Activated naive CD8-positive, alpha-beta T cell treated with anti-CD3 and anti-CD28 coated beads, Interleukin-2, amount 10 ng/mL, durations not matched to agents 7 days and 5 days (primary cell): ENCODE data around the gene ZNF304. TPM values are rescaled to one million over a fixed set of nuclear protein-coding genes. Genes with fewer than 3 reads are reported as not detected.

Experiments
- ATAC-seq: fragments of 150-1000 bp; cut with Tn5 transposase; one replicate; pipeline ENCODE4 v1.10.0; 2021; ENCODE audit warnings: low read depth, moderate library complexity
- POLR2A ChIA-PET: fragments of 350-600 bp; sonication (Branson Sonifier 250); formaldehyde crosslinking; loops from one replicate; lab custom pipeline; 2021; ENCODE audit warnings: antibody characterized with exemption; lab: Charles Lee
- DNase-seq: peaks from one replicate; pipeline ENCODE4 v3.0.0; 2021
- H3K27ac Mint-ChIP-seq: one replicate; pipeline ENCODE4 v1.8.0; 2022; ENCODE audit warnings: mild to moderate bottlenecking, mixed read lengths
- H3K27me3 Mint-ChIP-seq: one replicate; pipeline ENCODE4 v1.8.0; 2022; ENCODE audit warnings: mild to moderate bottlenecking, moderate library complexity, mixed read lengths
- H3K36me3 Mint-ChIP-seq: one replicate; pipeline ENCODE4 v1.8.0; 2021; ENCODE audit warnings: mild to moderate bottlenecking, mixed read lengths
- H3K4me1 Mint-ChIP-seq: one replicate; pipeline ENCODE4 v1.8.0; 2021; ENCODE audit warnings: mixed read lengths
- H3K4me3 Mint-ChIP-seq: one replicate; pipeline ENCODE4 v1.8.0; 2022; ENCODE audit warnings: mild to moderate bottlenecking, moderate library complexity, mixed read lengths
- H3K9me3 Mint-ChIP-seq: one replicate; pipeline ENCODE4 v1.8.0; 2021; ENCODE audit warnings: mixed read lengths
- total RNA-seq, 2 experiments: library from RNA; stranded (reverse); gene quantifications; one replicate each; pipeline ENCODE4 v1.2.3, GENCODE V29; 2021

The ZNF304 gene
- total RNA-seq = 10 to 100 TPM; 15.3 to 15.4 TPM

DNA sequence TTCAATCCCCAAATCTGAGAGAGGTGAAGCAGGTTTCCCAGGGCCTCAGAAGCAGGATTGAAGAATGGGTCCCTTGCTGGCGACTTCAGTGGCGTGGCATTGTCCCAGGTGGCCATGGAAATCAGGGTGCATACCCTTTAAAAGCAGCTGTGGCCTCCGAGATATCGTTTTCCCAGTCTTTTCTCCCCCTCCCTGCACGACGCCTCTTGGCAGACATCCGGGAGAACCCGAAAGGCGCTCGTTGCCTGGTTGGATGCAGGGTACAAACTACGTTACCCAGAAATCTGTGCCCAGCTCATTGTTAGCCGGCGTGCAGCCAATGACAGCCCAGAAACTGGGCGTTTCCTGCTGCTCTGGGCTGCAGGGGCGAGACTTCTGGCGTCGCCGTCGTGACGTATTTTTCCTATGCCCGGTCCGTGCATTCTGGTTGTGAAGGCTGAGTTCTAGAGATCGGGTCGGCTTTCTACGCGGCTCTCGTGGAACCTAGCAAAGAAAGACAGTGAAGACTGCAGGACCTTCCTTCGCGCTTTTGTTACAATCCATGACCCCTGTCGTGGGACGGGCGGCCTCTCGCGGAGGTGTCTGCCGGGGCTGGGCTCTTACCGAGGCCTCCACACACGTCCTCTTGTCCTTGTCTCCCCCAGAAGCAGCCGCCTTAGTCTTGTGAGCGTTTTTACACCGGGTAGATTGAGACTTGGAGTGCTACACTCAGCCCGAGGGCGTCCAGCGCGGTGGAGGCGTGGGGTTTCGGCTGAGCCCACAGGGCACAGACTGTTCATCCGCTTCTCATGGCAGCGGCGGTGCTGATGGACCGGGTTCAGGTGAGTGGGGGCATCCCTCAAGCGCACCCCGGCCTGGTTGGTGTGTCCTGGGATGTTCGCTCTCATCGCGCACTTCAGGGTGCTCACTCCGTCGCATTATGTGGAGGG, at the start of gene ZNF304:
TSS of gene ZNF304 (plus strand) at position 395 of the 929 bp plus-strand sequence. CDS start at position 789, 394 bp downstream.
- Mint-ChIP-seq H3K36me3 (peaks cover 45% of the 10 kb centered on the region), H3K4me1 (peaks cover 29% of the 10 kb centered on the region), H3K27me3 (peaks cover 3% of the 10 kb centered on the region), H3K27ac (peak within 1 kb of the TSS; percentile 92), H3K9me3 (peaks cover 25% of the 10 kb centered on the region), H3K4me3 (peak within 1 kb of the TSS; percentile 94)
- peak; percentile 80 for DNase-seq
- peak; percentile 100 for ATAC-seq
- POLR2A ChIA-PET = interaction anchor here (0.5 to 1.8 kb wide), 8 partner anchors 12 to 111 kb away, joined by 3 to 6 read pairs (median 3); partner anchors contain the start of genes TRAPPC2B, ZNF547, ZNF548 and ZNF805

DNA sequence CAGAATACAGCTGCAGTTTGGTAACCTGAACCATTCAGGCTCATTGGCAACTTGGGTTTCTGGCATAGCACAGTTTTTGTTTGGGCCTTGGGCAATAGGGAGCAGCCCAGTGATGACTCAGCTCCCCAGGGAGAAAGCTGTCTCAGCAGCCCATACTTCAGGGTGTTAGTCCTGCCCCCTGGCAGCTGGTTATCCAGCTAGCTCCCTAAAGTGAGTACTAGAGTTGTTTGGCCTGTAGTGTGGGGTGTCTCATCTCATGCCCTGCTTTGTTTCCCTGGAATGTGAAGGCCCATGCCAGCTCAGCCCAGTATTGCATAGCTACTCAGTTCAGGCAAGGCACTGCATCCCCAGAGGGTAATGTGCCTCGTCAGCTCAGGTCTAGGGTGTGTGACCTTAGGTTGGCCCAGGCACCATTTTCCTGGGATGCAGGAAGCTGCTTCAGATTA, 49.0 kb upstream of the ZNF304 start:
- DNase-seq (no peak), ATAC-seq (no peak)
- Mint-ChIP-seq H3K27ac (no peak overlapping the region), H3K4me1 (no peaks in the 10 kb centered on the region), H3K4me3 (no peak overlapping the region), H3K9me3 (peaks cover 14% of the 10 kb centered on the region), H3K36me3 (peaks cover 74% of the 10 kb centered on the region), H3K27me3 (no peaks in the 10 kb centered on the region)
- POLR2A ChIA-PET = interaction anchor here (0.6 to 1.5 kb wide), 2 partner anchors 19 to 35 kb away, joined by 4 to 5 read pairs; no protein-coding TSS in a partner anchor

DNA sequence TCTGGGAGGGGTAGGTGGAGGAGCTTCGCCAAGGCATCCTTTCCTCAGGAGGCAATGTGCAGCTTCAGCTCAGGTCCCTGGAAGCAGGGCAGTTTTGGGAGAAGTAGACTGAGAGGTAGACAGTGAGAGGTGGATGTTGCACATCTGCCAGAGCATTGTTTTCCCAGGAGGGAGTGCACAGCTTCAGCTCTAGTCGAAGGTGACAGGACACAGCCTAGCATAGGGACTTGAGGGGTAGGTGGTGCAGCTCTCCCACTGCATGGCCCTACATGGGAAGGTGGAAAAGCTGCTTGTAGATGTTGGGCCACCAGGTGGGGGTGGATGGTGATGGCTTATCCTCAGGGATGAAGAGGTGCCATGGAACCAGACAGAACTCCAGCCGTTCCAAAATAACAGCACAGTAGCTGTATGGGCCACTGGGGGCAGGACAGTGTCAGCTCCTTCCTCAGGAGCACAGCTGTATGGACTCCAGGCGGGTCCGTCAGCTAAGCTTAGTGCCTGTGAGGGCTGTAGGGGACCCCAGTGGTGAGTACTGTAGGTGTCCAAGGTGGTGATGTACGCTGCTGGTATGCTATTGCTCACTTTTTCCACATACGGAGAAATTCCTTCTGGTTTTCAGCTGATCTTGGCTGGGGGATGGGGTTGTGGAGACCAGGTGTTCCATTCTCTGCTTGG, 48.2 kb upstream of the ZNF304 start:
- Mint-ChIP-seq H3K4me1 (no peaks in the 10 kb centered on the region), H3K27me3 (no peaks in the 10 kb centered on the region), H3K4me3 (no peak overlapping the region), H3K36me3 (peaks cover 67% of the 10 kb centered on the region), H3K9me3 (peaks cover 11% of the 10 kb centered on the region), H3K27ac (no peak overlapping the region)
- DNase-seq (no peak), ATAC-seq (no peak)
- POLR2A ChIA-PET = interaction anchor here (1.5 kb wide), 1 partner anchor 20 kb away, joined by 5 read pairs; no protein-coding TSS in a partner anchor

DNA sequence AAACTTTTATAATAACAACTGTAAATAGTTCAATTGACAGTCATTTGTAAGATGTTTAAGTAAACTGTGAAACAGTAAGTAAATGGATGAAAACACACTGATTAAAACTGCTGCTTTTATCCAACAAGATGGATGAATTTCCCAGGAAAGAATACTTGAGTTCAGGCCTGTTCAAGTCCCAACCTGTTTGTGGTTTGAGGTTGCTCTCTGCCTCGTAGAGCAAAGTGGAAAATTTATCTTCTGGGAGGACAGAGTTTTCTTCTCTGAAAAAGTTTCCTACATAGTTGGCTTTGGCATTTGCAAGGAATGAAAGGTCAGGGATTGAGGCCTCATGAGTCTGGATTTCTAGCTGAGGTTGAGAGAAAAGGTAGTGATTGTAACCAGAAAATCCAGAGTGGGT, 46.0 kb upstream of the ZNF304 start:
- Mint-ChIP-seq H3K4me1 (no peaks in the 10 kb centered on the region), H3K4me3 (no peak overlapping the region), H3K27me3 (no peaks in the 10 kb centered on the region), H3K27ac (no peak overlapping the region), H3K36me3 (peaks cover 49% of the 10 kb centered on the region), H3K9me3 (peaks cover 15% of the 10 kb centered on the region)
- DNase-seq = no peak
- ATAC-seq = no peak
- POLR2A ChIA-PET = no interaction called here

DNA sequence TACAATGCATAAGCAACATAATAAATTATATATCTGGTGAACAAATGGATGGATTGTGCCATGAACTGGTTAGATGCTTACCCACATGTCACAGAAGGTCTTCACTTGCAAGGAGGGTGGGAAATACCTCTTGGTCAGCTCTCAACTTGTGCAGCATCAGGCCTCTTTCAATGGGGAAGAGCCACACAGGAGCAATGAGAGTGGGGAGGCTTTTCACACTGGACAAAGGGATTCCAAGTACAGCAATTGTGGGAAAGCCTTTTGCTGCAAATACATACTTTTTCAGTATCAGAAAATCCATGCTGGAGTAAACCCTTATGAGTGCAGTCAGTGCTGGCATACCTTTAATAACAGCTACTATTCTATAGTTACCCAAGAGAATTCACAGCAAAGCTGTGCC, 42.6 kb upstream of the ZNF304 start:
- H3K9me3 Mint-ChIP-seq = peaks cover 11% of the 10 kb centered on the region
- H3K4me1 Mint-ChIP-seq = no peaks in the 10 kb centered on the region
- H3K36me3 Mint-ChIP-seq = peaks cover 21% of the 10 kb centered on the region
- no peak overlapping the region for H3K27ac Mint-ChIP-seq
- ATAC-seq = no peak
- no peak for DNase-seq
- H3K27me3 Mint-ChIP-seq = peaks cover 4% of the 10 kb centered on the region
- no peak overlapping the region for H3K4me3 Mint-ChIP-seq
- POLR2A ChIA-PET = interaction anchor here (0.8 kb wide), 1 partner anchor 13 kb away, joined by 3 read pairs; no protein-coding TSS in a partner anchor

DNA sequence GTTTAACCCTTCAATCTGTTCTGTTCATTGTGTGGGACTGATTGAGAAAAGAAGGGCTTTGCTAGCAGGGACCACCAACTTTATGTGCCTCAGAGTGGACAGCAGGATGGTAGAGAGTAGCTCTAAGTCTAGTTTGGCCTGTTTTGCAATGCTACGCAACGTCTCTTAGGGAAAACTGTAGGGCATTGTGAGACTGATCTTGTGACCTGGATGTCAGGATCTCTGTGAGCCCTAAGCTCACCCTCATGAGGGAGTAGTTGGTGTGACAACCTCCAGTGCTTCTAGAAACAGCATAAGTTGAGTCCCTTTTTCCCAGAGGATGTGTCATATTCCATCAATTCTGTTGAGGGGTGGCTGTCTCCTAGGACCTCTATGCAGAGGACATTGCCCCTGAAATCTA, 40.3 kb upstream of the ZNF304 start:
- ATAC-seq (no peak), DNase-seq (no peak)
- H3K27me3 Mint-ChIP-seq = peaks cover 20% of the 10 kb centered on the region
- POLR2A ChIA-PET = no interaction called here
- H3K36me3 Mint-ChIP-seq = peaks cover 5% of the 10 kb centered on the region
- peaks cover 16% of the 10 kb centered on the region for H3K9me3 Mint-ChIP-seq
- H3K4me1 Mint-ChIP-seq = no peaks in the 10 kb centered on the region
- no peak overlapping the region for H3K4me3 Mint-ChIP-seq
- no peak overlapping the region for H3K27ac Mint-ChIP-seq

DNA sequence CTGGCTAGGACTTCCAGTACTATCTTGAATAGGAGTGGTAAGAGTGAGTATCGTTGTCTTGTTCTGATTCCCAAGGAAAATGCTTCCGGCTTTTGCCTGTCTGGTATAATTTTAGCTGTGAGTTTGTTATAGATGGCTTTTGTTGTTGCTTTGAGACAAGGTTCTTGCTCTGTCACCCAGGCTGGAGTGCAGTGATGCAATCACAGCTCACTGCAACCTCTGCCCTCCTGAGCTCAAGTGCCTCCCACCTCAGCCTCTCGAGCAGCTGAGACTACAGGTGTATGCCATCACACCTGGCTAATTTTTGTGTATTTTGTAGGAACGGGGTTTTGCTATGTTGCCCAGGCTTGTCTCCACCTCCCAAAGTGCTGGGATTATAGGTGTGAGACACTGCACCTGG, 36.9 kb upstream of the ZNF304 start:
- H3K27ac Mint-ChIP-seq = no peak overlapping the region
- DNase-seq (no peak), ATAC-seq (no peak)
- peaks cover 16% of the 10 kb centered on the region for H3K9me3 Mint-ChIP-seq
- H3K4me3 Mint-ChIP-seq = no peak overlapping the region
- H3K36me3 Mint-ChIP-seq = no peaks in the 10 kb centered on the region
- POLR2A ChIA-PET = interaction anchor here (0.6 kb wide), 1 partner anchor 455 kb away, joined by 3 read pairs; no protein-coding TSS in a partner anchor
- no peaks in the 10 kb centered on the region for H3K4me1 Mint-ChIP-seq
- peaks cover 36% of the 10 kb centered on the region for H3K27me3 Mint-ChIP-seq

DNA sequence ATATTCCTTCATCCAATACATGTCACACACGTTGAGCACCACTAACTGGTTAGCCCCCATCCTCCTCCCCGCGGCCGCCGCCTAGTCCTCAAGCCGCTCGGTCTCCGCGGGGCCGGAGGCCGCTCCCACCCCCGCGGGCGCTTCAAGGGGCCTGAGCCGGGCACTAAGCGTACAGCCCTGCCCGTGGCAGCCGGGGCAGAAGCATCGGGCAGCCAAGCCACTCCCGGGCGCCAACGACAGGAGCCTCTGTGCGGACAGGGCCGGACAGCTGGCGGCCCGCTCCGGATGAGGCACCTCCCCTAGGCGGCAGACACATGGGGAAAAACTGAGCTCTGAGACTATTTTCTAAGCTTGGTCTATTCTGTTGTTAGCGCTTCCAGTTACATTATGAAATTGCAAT, 33.6 kb upstream of the ZNF304 start:
- Mint-ChIP-seq H3K4me3 (no peak overlapping the region), H3K27ac (no peak overlapping the region), H3K4me1 (peaks cover 18% of the 10 kb centered on the region), H3K9me3 (peaks cover 9% of the 10 kb centered on the region), H3K27me3 (peaks cover 32% of the 10 kb centered on the region), H3K36me3 (peaks cover 3% of the 10 kb centered on the region)
- DNase-seq (no peak), ATAC-seq (no peak)
- POLR2A ChIA-PET = interaction anchor here (0.5 kb wide), 1 partner anchor 33 kb away, joined by 4 read pairs; no protein-coding TSS in a partner anchor

DNA sequence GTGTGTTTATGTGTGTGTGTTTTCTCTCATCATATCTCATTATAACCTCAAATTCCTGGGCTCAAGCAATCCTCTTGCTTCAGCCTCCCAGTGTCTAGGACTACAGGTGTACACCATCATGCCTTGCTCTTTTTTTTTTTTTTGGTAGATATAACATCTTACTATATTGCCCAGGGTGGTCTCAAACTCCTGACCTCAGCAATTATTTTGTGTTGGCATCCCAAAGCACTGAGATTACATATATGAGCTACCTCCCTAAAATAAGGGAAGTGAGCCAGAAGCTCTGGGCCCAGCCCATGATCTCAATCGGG, 31.2 kb upstream of the ZNF304 start:
- Mint-ChIP-seq H3K4me3 (peak overlapping the region; percentile 95), H3K4me1 (peaks cover 21% of the 10 kb centered on the region), H3K36me3 (peaks cover 23% of the 10 kb centered on the region), H3K27me3 (peaks cover 25% of the 10 kb centered on the region), H3K9me3 (peaks cover 7% of the 10 kb centered on the region), H3K27ac (peak overlapping the region; percentile 96)
- POLR2A ChIA-PET = interaction anchor here (0.6 to 1.0 kb wide), 3 partner anchors 31 to 73 kb away, joined by 3 to 4 read pairs (median 3); partner anchors contain the start of gene ZNF304
- DNase-seq = no peak
- ATAC-seq = peak; percentile 10

DNA sequence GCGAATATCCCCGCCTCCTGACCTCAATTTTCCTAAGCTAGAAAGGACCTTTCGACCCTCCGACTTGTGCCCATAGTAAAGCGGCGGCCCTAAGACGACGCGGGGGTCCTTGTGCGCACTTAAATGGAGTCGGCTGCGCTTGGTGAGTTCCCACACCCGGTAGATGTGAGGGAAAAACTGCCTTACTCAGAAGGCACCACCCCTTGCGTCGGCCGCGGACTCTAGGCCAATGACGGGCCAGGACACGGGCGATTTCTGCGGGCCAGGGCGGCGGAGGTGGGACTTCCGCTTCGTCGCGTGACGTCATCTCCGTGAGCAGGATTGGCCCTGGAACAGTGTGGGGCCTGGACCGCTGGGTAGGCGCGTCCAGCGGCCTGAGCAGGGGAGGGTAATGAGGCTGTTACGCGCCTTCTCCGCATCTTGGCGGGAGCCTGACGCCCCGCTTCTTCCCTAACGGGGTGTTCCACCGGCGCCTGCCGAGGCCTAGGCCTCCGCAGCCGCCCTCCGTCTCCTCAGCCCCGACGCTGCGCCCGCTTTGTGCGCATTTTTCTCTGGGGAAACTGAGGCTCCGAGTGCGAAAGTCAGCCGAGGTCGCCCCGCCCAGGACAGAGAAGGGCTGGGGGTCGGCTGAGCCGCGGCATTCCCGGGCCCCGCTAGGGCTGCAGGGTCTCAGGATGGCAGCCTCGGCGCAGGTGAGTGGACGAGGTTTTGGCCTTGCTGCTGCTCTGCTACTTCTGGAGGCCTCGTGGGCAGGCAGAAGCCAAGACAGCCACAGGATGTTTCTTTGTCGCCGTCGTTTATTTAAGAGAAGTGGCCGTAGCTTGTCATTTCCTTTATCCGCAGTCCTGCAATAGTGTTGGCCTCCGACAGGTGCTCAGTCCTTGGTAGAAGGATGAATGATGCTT, 30.6 kb upstream of the ZNF304 start, which contains the start of gene ZNF543:
TSS of gene ZNF543 (plus strand) at position 293 of the 905 bp plus-strand sequence. CDS start at position 675, 382 bp downstream.
- H3K36me3 Mint-ChIP-seq = peaks cover 30% of the 10 kb centered on the region
- peaks cover 19% of the 10 kb centered on the region for H3K27me3 Mint-ChIP-seq
- ATAC-seq = peak; percentile 96
- H3K27ac Mint-ChIP-seq = peak within 1 kb of the TSS; percentile 96
- peaks cover 21% of the 10 kb centered on the region for H3K4me1 Mint-ChIP-seq
- H3K4me3 Mint-ChIP-seq = peak within 1 kb of the TSS; percentile 95
- DNase-seq = peak; percentile 93
- peaks cover 4% of the 10 kb centered on the region for H3K9me3 Mint-ChIP-seq
- POLR2A ChIA-PET = interaction anchor here (0.6 to 1.6 kb wide), 7 partner anchors 30 to 725 kb away, joined by 3 to 5 read pairs (median 3); partner anchors contain the start of genes ZNF264, ZNF304, ZNF71 and ZNF805

DNA sequence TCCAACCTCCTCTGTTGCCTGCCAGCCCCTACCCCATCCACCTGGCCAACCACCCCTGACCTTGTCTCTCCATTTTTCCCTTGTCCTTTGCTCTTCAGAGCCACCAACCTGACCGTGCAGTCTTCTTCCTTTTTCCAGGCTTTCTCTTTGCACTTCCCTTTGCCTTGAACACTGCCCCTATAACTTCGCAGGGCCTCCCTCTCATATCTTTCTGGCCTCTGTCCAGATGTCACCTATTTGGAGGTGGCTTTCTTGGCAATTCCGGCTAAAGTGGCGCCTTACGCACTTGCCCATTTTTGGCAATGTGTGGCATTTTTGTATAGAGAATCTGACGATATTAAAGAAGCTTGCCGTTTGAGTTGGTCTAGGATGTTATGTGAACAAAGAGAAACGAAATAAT, 30.0 kb upstream of the ZNF304 start:
- DNase-seq = no peak
- ATAC-seq = no peak
- Mint-ChIP-seq H3K4me3 (peak overlapping the region; percentile 95), H3K36me3 (peaks cover 36% of the 10 kb centered on the region), H3K4me1 (peaks cover 21% of the 10 kb centered on the region), H3K27ac (peak overlapping the region; percentile 96), H3K27me3 (peaks cover 12% of the 10 kb centered on the region), H3K9me3 (peaks cover 3% of the 10 kb centered on the region)
- POLR2A ChIA-PET = interaction anchor here (0.5 to 1.6 kb wide), 6 partner anchors 11 to 726 kb away, joined by 3 to 5 read pairs (median 3); partner anchors contain the start of genes ZNF264, ZNF304, ZNF71 and ZNF805

DNA sequence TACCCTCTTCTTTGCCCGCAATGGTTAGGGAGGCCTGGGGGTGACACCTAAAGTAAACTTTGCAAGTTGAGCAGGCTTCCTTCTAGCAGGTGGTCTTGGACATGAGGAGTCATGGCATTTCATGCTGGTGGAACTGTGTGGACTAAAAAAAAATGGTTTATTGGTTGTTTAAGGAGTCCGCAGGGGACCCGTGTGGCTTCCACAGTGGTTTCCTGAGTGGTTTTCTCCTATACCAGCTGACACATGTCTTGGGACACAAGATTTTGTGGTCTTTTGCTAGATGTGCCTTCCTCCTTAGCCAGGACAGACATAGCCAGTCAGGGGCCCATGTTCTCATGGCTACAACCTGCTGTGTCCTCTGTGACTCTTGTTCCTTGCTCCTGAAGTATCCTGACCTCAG, 29.3 kb upstream of the ZNF304 start:
- ATAC-seq (no peak), DNase-seq (no peak)
- Mint-ChIP-seq H3K27me3 (peaks cover 8% of the 10 kb centered on the region), H3K4me3 (peak overlapping the region; percentile 95), H3K27ac (peak overlapping the region; percentile 96), H3K9me3 (peaks cover 3% of the 10 kb centered on the region), H3K4me1 (peaks cover 21% of the 10 kb centered on the region), H3K36me3 (peaks cover 43% of the 10 kb centered on the region)
- POLR2A ChIA-PET = interaction anchor here (0.5 to 1.6 kb wide), 3 partner anchors 11 to 871 kb away, joined by 3 to 5 read pairs (median 5); partner anchors contain the start of gene ZNF805
